HG02571 (cell line): ENCODE results near the gene MACF1.
A peak's percentile ranks its signal among the peaks of the same experiment; 100 is the strongest.
"Not testable (repeated sequence)": the region's sequence is repeated elsewhere in the genome, so short reads cannot be mapped to it uniquely, and the experiment has no call there.

Source experiments
- ATAC-seq: cut with Tn5 transposase; IDR thresholded peaks from one replicate; pipeline ENCODE4 v1.9.1; 2021; ENCODE audit warnings: mild to moderate bottlenecking, moderate library complexity; ENCODE audit not compliant: unreplicated experiment

MACF1 gene

DNA sequence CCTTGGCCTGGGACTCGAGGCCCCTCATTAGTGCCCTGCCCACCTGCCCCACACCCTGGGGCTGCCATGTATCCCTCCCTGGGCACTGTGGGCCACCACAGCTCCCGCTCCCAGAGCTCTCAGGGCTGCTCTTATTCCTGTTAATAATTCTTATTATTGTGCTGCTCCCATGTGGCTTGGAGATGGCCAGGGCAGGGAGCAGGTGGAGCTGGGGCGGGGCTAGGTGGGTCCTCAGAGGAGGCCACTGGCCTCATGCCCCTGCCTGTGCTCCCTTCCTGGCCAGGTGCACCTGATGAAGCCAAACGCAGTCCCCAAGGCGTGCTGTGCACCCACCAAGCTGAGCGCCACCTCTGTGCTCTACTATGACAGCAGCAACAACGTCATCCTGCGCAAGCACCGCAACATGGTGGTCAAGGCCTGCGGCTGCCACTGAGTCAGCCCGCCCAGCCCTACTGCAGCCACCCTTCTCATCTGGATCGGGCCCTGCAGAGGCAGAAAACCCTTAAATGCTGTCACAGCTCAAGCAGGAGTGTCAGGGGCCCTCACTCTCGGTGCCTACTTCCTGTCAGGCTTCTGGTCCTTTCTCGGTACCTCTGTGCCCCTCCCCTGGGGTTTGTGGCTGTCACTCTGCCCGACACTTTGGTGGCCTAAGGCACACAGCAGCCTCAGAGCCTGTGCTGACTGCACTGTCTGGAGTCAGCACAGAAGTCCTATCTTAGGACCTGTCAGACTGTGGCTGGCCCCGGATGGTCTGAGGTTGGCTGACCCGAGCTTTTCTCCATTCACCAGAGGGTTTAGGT lies 321.1 kb downstream of the MACF1 start:
- ATAC-seq: peak; percentile 80

- no peak for ATAC-seq
Measured at GRCh38 chr1:39526466-39527189, 322.1 kb downstream of the MACF1 start.

DNA sequence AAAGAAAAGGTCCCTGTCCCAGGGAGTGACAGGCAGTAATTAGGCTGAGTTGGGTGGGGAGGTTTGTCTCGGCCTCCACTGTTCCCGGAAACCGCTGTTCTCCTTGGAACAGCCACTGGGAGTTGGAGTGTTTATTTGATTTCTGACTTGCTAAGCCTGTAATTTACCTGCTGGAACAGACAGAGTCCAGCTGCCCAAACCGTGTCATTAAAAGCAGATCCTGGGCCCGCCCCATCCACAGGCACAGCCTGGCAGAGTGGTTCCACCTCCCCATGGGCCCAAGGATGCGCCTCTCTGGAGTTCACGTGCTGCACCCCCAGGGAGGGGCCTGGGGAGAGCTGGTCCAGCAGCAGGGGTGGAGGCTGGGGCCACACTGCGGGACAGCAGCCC lies 322.7 kb downstream of the MACF1 start:
- ATAC-seq: not testable (repeated sequence)

DNA sequence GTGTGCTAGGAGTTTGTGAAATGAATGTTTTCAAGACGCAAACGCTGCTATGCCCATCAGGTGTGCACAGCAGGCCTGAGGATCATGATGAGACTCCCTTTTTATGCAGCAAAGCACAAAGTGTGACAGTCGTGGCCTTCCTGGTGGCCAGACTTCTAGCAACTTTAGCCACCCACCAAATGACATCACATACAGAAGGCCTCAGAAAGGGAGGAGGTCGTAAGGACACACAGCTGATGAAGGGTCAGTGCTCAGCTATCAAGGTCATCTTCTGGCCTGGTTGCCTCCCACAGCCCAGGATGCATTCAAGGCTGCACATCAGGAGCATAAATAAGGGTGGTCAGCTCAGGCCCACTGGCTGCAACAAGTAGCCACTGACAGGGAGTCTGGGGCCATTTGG lies 323.6 kb downstream of the MACF1 start:
- no peak for ATAC-seq

DNA sequence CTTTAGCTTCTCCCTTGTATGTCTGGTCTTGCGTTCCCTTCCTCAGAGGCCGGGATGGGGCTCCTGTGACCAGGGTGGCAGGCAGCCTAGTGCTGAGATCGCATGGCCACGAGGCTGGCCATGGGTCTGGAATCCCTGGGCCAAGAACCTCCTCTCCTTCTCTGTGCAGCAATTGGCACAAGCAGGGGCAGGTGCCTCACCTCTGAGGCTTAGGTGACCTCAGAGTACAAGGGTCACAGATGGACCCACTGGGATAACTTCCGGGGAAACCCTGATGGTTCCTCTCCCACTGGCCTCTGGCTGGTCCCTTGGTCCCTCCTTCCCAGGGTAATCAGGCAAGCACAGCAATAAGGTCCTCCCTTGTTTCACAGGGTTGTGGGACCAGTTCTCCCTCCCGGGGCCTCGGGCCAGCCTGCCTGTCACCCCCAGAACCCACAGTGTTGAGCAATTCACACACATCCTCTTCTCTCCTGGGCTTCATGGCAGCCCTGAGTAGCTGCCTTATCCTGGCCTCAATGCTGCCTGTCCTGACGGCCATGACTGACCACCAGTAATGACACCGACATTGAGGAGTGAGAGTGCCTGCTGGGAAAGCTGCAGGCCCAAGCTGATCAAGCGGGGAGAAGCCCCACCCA lies 325.5 kb downstream of the MACF1 start:
- no peak for ATAC-seq

GRCh38 chr1:39531526-39531925 lies 327.0 kb downstream of the MACF1 start:
- no peak for ATAC-seq

DNA sequence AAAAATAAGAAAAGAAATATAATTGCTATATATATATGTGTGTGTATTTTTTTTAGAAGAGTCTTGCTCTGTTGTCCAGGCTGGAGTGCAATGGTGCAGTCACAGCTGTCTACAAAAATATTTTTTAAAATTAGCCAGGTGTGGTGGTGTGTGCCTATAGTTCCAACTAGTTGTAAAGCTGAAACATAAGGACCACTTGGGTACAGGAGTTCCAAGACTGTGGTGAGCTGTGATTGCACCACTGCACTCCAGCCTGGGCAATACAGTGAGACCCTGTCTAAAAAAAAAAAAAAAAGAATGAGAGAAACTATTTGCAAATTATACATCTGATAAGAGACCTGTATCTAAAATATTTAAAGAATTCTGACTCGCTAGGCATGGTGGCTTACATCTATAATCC lies 328.9 kb downstream of the MACF1 start:
- no peak for ATAC-seq
